ENCODE measurements around the gene SUMF2.

GRCh38 chr7:56081626-56082340 lies 17.7 kb downstream of the SUMF2 start:
- TF ChIP-seq CTCF (IDR thresholded peaks at IDR 0.05) (no peak), POLR2A (IDR thresholded peaks at IDR 0.05) (no peak), EP300 (IDR thresholded peaks at IDR 0.05) (no peak), POLR2AphosphoS5 (IDR thresholded peaks at IDR 0.05) (no peak)
